ENCODE results near the gene CD1B.

CD1B gene

DNA sequence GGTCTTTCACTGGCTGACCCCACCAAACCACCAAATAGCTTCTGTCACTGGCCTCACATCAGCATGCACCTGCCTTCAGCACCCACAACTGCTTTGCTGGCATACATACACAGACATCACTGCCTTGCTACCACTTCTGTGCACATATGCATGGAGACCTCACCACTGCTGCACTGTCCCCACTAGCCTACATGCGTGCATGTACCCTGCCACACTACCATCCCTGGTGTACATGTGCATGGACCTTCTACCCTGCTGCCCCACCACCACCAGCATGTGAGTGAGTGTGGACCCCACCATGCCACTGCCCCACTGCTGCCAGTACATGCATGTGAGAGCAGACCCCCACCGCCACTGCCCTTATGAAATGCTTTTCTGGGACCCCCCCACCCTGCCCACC, 35.5 kb downstream of the CD1B start:
- TF ChIP-seq, protein P1, sequence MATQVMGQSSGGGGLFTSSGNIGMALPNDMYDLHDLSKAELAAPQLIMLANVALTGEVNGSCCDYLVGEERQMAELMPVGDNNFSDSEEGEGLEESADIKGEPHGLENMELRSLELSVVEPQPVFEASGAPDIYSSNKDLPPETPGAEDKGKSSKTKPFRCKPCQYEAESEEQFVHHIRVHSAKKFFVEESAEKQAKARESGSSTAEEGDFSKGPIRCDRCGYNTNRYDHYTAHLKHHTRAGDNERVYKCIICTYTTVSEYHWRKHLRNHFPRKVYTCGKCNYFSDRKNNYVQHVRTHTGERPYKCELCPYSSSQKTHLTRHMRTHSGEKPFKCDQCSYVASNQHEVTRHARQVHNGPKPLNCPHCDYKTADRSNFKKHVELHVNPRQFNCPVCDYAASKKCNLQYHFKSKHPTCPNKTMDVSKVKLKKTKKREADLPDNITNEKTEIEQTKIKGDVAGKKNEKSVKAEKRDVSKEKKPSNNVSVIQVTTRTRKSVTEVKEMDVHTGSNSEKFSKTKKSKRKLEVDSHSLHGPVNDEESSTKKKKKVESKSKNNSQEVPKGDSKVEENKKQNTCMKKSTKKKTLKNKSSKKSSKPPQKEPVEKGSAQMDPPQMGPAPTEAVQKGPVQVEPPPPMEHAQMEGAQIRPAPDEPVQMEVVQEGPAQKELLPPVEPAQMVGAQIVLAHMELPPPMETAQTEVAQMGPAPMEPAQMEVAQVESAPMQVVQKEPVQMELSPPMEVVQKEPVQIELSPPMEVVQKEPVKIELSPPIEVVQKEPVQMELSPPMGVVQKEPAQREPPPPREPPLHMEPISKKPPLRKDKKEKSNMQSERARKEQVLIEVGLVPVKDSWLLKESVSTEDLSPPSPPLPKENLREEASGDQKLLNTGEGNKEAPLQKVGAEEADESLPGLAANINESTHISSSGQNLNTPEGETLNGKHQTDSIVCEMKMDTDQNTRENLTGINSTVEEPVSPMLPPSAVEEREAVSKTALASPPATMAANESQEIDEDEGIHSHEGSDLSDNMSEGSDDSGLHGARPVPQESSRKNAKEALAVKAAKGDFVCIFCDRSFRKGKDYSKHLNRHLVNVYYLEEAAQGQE (IDR thresholded peaks at IDR 0.05; ENCODE audit: insufficient read depth in 1 of 2, low read depth in 2 of 2, low read length in 2 of 2) = no peak
- no peak for TF ChIP-seq TAF1 (IDR thresholded peaks at IDR 0.05; ENCODE audit: borderline replicate concordance, insufficient read depth, low read length)
- no peak for TF ChIP-seq POLR2AphosphoS5 (IDR thresholded peaks at IDR 0.05; ENCODE audit: low read depth, low read length)
- no peak for TF ChIP-seq FOXP2 (optimal IDR thresholded peaks at IDR 0.05; ENCODE audit: borderline replicate concordance, extremely low read depth, extremely low read length, insufficient read depth)
- TF ChIP-seq SIN3A (IDR thresholded peaks at IDR 0.05; ENCODE audit: borderline replicate concordance, insufficient read depth, low read length) = no peak

DNA sequence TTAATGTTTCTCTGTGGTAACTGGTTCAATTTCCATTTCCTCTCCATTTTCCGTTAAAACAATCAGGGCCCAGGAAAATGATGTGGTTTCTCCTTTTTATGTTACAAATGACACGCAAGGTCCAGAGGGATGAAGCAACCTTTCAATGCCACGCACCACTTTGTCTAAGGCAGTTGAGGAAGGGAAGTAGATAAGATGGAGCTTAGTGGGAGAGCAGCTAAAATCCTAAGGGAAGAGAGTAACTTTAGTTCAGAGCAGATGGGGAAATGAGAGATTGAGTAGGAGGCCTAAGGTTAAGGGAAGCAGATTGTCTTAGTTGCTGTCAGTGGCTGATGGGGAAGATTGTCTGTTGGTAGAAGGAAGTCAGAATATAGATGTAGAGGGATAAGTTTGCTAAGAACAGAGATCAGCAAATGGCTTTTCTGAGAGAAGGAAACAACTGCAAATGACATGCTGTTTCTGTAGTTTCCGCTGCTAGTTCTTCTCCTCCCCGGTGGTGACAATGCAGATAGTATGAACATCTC, 40.9 kb downstream of the CD1B start:
- TF ChIP-seq, protein P1 (IDR thresholded peaks at IDR 0.05; ENCODE audit: insufficient read depth in 1 of 2, low read depth in 2 of 2, low read length in 2 of 2) = no peak
- TF ChIP-seq TAF1 (IDR thresholded peaks at IDR 0.05; ENCODE audit: borderline replicate concordance, insufficient read depth, low read length) (no peak), POLR2AphosphoS5 (IDR thresholded peaks at IDR 0.05; ENCODE audit: low read depth, low read length) (no peak), SIN3A (IDR thresholded peaks at IDR 0.05; ENCODE audit: borderline replicate concordance, insufficient read depth, low read length) (no peak), FOXP2 (optimal IDR thresholded peaks at IDR 0.05; ENCODE audit: borderline replicate concordance, extremely low read depth, extremely low read length, insufficient read depth) (no peak)

DNA sequence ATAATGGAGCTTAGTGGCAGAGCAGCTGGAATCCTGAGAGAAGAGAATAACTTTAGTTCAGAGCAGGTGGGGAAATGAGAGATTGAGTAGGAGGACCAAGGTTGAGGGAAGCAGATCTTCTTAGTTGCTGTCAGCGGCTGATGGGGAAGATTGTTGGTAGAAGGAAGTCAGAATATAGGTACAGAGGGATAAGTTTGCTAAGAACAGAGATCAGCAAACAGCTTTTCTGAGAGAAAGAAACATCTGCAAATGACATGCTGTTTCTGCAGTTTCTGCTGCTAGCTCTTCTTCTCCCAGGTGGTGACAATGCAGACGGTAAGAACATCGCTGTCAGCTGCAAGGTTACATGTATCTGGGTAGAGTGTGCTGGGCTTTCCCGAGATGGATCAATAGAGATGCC, 41.5 kb downstream of the CD1B start, which contains the start of gene CD1C:
CD1C (plus strand) TSS at position 113 of the 400 bp plus-strand sequence; CDS start at position 255, 142 bp downstream.
- TF ChIP-seq TAF1 (IDR thresholded peaks at IDR 0.05; ENCODE audit: borderline replicate concordance, insufficient read depth, low read length) (no peak), FOXP2 (optimal IDR thresholded peaks at IDR 0.05; ENCODE audit: borderline replicate concordance, extremely low read depth, extremely low read length, insufficient read depth) (no peak), SIN3A (IDR thresholded peaks at IDR 0.05; ENCODE audit: borderline replicate concordance, insufficient read depth, low read length) (no peak), POLR2AphosphoS5 (IDR thresholded peaks at IDR 0.05; ENCODE audit: low read depth, low read length) (no peak)
- TF ChIP-seq, protein P1 (IDR thresholded peaks at IDR 0.05; ENCODE audit: insufficient read depth in 1 of 2, low read depth in 2 of 2, low read length in 2 of 2) = no peak

DNA sequence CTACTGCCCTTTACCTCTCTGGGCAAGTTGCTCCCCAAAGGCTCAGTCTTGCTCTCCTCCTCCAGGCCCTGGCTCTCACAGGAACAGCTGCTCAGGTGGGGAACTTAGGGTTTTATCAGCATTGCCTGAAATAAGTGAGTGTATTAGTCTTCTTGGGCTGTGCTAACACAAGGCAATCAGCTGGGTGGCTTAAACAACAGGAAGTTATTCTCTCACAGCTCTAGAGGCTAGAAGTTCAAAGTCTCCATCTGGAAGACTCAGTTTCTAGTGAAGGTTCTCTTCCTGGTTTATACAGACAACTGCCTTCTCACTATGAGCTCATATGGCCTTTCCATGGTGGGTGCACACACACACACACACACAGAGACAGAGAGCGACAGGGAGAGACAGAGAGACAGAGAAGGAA, 44.4 kb downstream of the CD1B start:
- TF ChIP-seq SIN3A (IDR thresholded peaks at IDR 0.05; ENCODE audit: borderline replicate concordance, insufficient read depth, low read length) = no peak
- TF ChIP-seq FOXP2 (optimal IDR thresholded peaks at IDR 0.05; ENCODE audit: borderline replicate concordance, extremely low read depth, extremely low read length, insufficient read depth) = no peak
- no peak for TF ChIP-seq TAF1 (IDR thresholded peaks at IDR 0.05; ENCODE audit: borderline replicate concordance, insufficient read depth, low read length)
- TF ChIP-seq POLR2AphosphoS5 (IDR thresholded peaks at IDR 0.05; ENCODE audit: low read depth, low read length) = no peak
- TF ChIP-seq, protein P1 (IDR thresholded peaks at IDR 0.05; ENCODE audit: insufficient read depth in 1 of 2, low read depth in 2 of 2, low read length in 2 of 2) = no peak

Data from PFSK-1 (cell line).